ENCODE measurements around the gene PI16. TPM values are rescaled to one million over a fixed set of nuclear protein-coding genes. Genes with fewer than 3 reads are reported as not detected.

PI16 gene
- polyA plus RNA-seq, 5 donors = 0.08 to 1.2 (median 0.53) TPM

GRCh38 chr6:36999751-37000125, 45.2 kb downstream of the PI16 start:
- DNase-seq = no peak

GRCh38 chr6:37004044-37004980, 49.8 kb downstream of the PI16 start:
- DNase-seq = no peak

- DNase-seq = no peak
These were observed 50.7 kb downstream of the PI16 start, which contains the start of gene FGD2 for GRCh38 chr6:37005061-37005810. Gene FGD2 (plus strand): TSS chr6:37005655. CDS start chr6:37005818, 163 bp downstream.

- no peak for DNase-seq
These were observed 51.5 kb downstream of the PI16 start for GRCh38 chr6:37005827-37006567.

- no peak for DNase-seq
These were observed 52.3 kb downstream of the PI16 start for GRCh38 chr6:37006793-37007339.

- no peak for DNase-seq
These were observed 53.0 kb downstream of the PI16 start for GRCh38 chr6:37007340-37008043.

GRCh38 chr6:37008484-37009465, 54.2 kb downstream of the PI16 start:
- DNase-seq = no peak

- no peak for DNase-seq
These were observed 55.9 kb downstream of the PI16 start for GRCh38 chr6:37010402-37010892.

GRCh38 chr6:37011656-37012378, 57.3 kb downstream of the PI16 start:
- no peak for DNase-seq

GRCh38 chr6:37013516-37014491, 59.3 kb downstream of the PI16 start:
- DNase-seq = no peak

Other genes starting within 250 kb of the PI16 start
- 1 to 10 TPM; 5.4 to 7.9 (median 6.8) TPM for gene CPNE5, start 115.3 kb upstream of the PI16 start, polyA plus RNA-seq (ENCODE audit: insufficient read depth in 1 of 5, insufficient read length in 5 of 5, low replicate concordance in 1 of 5)
- gene PPIL1, start 79.9 kb upstream of the PI16 start, polyA plus RNA-seq (ENCODE audit: insufficient read depth in 1 of 5, insufficient read length in 5 of 5, low replicate concordance in 1 of 5) = 10 to 100 TPM; 34.6 to 45.5 (median 39.3) TPM
- gene C6orf89, start 68.8 kb upstream of the PI16 start, polyA plus RNA-seq (ENCODE audit: insufficient read depth in 1 of 5, insufficient read length in 5 of 5, low replicate concordance in 1 of 5) = 10 to 100 TPM; 38.1 to 51.4 (median 48.2) TPM
- 100 to 1,000 TPM; 128 to 199 (median 159) TPM for gene MTCH1, start 31.5 kb downstream of the PI16 start, polyA plus RNA-seq (ENCODE audit: insufficient read depth in 1 of 5, insufficient read length in 5 of 5, low replicate concordance in 1 of 5)
- 1 to 10 TPM; 3.1 to 5.8 (median 5.3) TPM for gene FGD2, start 50.9 kb downstream of the PI16 start, polyA plus RNA-seq (ENCODE audit: insufficient read depth in 1 of 5, insufficient read length in 5 of 5, low replicate concordance in 1 of 5)
- gene PIM1, start 215.4 kb downstream of the PI16 start, polyA plus RNA-seq (ENCODE audit: insufficient read depth in 1 of 5, insufficient read length in 5 of 5, low replicate concordance in 1 of 5) = 10 to 100 TPM; 13.9 to 22.2 (median 19.7) TPM